ENCODE data around the gene CBFA2T3. TPM values are rescaled to one million over a fixed set of nuclear protein-coding genes. Genes with fewer than 3 reads are reported as not detected.

Gene CBFA2T3
- total RNA-seq, 4 donors from 2014 or later, result 4.0 to 18.5 (median 5.5) TPM

DNA sequence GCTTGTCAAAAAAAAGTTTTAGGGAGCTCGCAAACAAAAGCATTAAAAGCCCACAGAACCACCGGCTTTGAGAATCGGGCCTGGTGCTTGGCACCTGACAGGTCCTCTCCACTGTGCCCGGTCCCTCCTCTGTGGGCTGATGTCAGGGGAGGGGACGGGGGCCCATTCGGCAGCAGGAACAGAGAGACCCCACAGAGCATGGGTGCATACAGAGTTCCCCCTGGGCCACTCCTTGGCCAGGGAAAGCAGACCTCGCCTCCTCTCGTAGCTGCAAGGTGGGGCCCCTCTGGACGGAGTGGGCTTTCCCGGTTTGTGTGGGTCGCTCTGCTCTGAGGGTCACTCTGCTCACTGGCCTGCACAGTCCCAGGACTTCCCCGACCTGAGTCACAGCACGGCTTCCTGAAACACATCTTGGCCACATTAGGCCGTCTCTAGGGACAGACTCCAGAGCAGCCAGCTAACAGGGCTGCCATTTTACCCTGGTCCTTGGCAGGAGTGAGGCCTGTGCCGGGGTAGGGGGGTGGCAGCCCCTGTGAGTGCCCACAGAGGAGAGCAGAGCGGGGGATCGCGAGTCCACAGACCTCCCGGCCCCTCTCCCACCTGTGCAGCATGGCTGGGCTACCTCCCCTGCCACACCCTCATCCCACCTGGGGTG, 11.1 kb downstream of the CBFA2T3 start:
- 91 to 100% methylated on average over 2 to 19 of the region's 19 CpGs for WGBS, 2 donors (ENCODE audit: low coverage in 1 of 2)
- TF ChIP-seq POLR2AphosphoS5 (IDR thresholded peaks at IDR 0.05) (no peak), EP300 (IDR thresholded peaks at IDR 0.05; ENCODE audit: low read depth) (no peak), POLR2A (IDR thresholded peaks at IDR 0.05) (no peak), CTCF (IDR thresholded peaks at IDR 0.05) (no peak)
- no peaks in the 10 kb centered on the region for H3K9me3 ChIP-seq
- peaks cover 0 to 5% (median 0%) of the 10 kb centered on the region in 4 donors for H3K4me1 ChIP-seq
- no peak overlapping the region for H3K4me3 ChIP-seq
- in situ Hi-C loops (cut with MboI; ENCODE audit: low pct_ligation_motif_present in 1 of 4, low pct_unique_long_range_greater_than_20kb in 1 of 4, low sequenced_read_pairs in 3 of 4) (no loop called here), intact Hi-C loops (cut with DNase I; ENCODE audit: low total_unique reads) (no loop called here)
- DNase-seq, result no peak
- H3K36me3 ChIP-seq, result no peaks in the 10 kb centered on the region
- peaks cover 37% of the 10 kb centered on the region for H3K27me3 ChIP-seq
- peak overlapping the region in 1 of 4 donors; percentile 8 for H3K27ac ChIP-seq

GRCh38 chr16:88965411-88965810, 11.6 kb downstream of the CBFA2T3 start:
- peaks cover 32% of the 10 kb centered on the region for H3K27me3 ChIP-seq
- peaks cover 0 to 5% (median 0%) of the 10 kb centered on the region in 4 donors for H3K4me1 ChIP-seq
- H3K4me3 ChIP-seq, result no peak overlapping the region
- intact Hi-C loops (cut with DNase I; ENCODE audit: low total_unique reads) (no loop called here), in situ Hi-C loops (cut with MboI; ENCODE audit: low pct_ligation_motif_present in 1 of 4, low pct_unique_long_range_greater_than_20kb in 1 of 4, low sequenced_read_pairs in 3 of 4) (no loop called here)
- no peak for TF ChIP-seq POLR2A (IDR thresholded peaks at IDR 0.05)
- DNase-seq, result no peak
- peak overlapping the region in 1 of 4 donors; percentile 8 for H3K27ac ChIP-seq
- WGBS, 2 donors (ENCODE audit: low coverage in 1 of 2), result 20 to 56% methylated on average over 1 to 8 of the region's 8 CpGs
- H3K9me3 ChIP-seq, result no peaks in the 10 kb centered on the region
- no peaks in the 10 kb centered on the region for H3K36me3 ChIP-seq

DNA sequence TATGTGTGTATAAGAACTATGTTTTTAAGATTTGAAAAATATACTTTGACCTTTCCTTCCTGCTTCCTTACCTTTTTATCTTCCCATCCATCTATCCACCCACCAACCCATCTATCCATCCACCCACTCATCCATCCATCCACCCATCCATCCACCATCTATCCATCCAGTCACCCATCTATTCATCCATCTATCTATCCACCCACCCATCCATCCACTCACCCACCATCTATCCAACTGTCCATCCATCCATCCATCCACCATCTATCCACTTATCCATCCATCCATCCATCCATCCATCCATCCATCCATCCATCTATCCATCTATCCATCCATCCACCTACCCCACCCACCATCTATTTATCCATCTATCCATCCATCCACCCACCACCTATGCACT, 12.4 kb downstream of the CBFA2T3 start:
- no peaks in the 10 kb centered on the region for H3K9me3 ChIP-seq
- no peak for DNase-seq
- no peak overlapping the region for H3K27ac ChIP-seq
- in situ Hi-C loops (cut with MboI; ENCODE audit: low pct_ligation_motif_present in 1 of 4, low pct_unique_long_range_greater_than_20kb in 1 of 4, low sequenced_read_pairs in 3 of 4), result no loop called here
- peaks cover 25% of the 10 kb centered on the region for H3K27me3 ChIP-seq
- intact Hi-C loops (cut with DNase I; ENCODE audit: low total_unique reads), result no loop called here
- no peaks in the 10 kb centered on the region for H3K36me3 ChIP-seq
- H3K4me1 ChIP-seq, result peaks cover 0 to 5% (median 0%) of the 10 kb centered on the region in 4 donors
- no peak overlapping the region for H3K4me3 ChIP-seq
- TF ChIP-seq EP300 (IDR thresholded peaks at IDR 0.05; ENCODE audit: low read depth), result no peak
- no peak for TF ChIP-seq POLR2AphosphoS5 (IDR thresholded peaks at IDR 0.05)
- no peak for TF ChIP-seq POLR2A (IDR thresholded peaks at IDR 0.05)
- no peak for TF ChIP-seq CTCF (IDR thresholded peaks at IDR 0.05)

- H3K27ac ChIP-seq, result no peak overlapping the region
- 95% methylated on average over 14 of the region's 20 CpGs; no CpG with 5 or more reads in 1 of the 2 donors for WGBS, 2 donors (ENCODE audit: low coverage in 1 of 2)
- H3K27me3 ChIP-seq, result peaks cover 14% of the 10 kb centered on the region
- intact Hi-C loops (cut with DNase I; ENCODE audit: low total_unique reads), result no loop called here
- DNase-seq, result no peak
- no peak for TF ChIP-seq POLR2A (IDR thresholded peaks at IDR 0.05)
- no peak for TF ChIP-seq EP300 (IDR thresholded peaks at IDR 0.05; ENCODE audit: low read depth)
- TF ChIP-seq CTCF (IDR thresholded peaks at IDR 0.05), result no peak
- TF ChIP-seq POLR2AphosphoS5 (IDR thresholded peaks at IDR 0.05), result no peak
- peaks cover 0 to 5% (median 0%) of the 10 kb centered on the region in 4 donors for H3K4me1 ChIP-seq
- in situ Hi-C loops (cut with MboI; ENCODE audit: low pct_ligation_motif_present in 1 of 4, low pct_unique_long_range_greater_than_20kb in 1 of 4, low sequenced_read_pairs in 3 of 4), result no loop called here
- H3K4me3 ChIP-seq, result no peak overlapping the region
- H3K9me3 ChIP-seq, result no peaks in the 10 kb centered on the region
- no peaks in the 10 kb centered on the region for H3K36me3 ChIP-seq
Observed at GRCh38 chr16:88963583-88963982, 13.4 kb downstream of the CBFA2T3 start.
